ENCODE measurements around the gene KREMEN2. TPM values are rescaled to one million over a fixed set of nuclear protein-coding genes. Genes with fewer than 3 reads are reported as not detected.

KREMEN2 gene
- total RNA-seq, 4 donors from 2014 or later: 1.9 to 3.8 (median 2.5) TPM

- WGBS, 2 donors: 88 to 93% methylated on average over 10 to 13 of the region's 13 CpGs
- intact Hi-C loops (cut with DNase I; ENCODE audit: low total_unique reads): no loop called here
- TF ChIP-seq POLR2A (IDR thresholded peaks at IDR 0.05) (no peak), CTCF (IDR thresholded peaks at IDR 0.05) (no peak)
- no peak for DNase-seq (ENCODE audit: low spot score in 2 of 2)
- H3K4me3 ChIP-seq (ENCODE audit: low read depth, poor library complexity, severe bottlenecking): no peak overlapping the region
These were observed 13.7 kb upstream of the KREMEN2 start for GRCh38 chr16:2950353-2950724.

- WGBS, 2 donors: 82 to 84% methylated on average over 14 to 16 of the region's 16 CpGs
- TF ChIP-seq CTCF (IDR thresholded peaks at IDR 0.05) (no peak), POLR2A (IDR thresholded peaks at IDR 0.05) (no peak)
- H3K4me3 ChIP-seq (ENCODE audit: low read depth, poor library complexity, severe bottlenecking): no peak overlapping the region
- intact Hi-C loops (cut with DNase I; ENCODE audit: low total_unique reads): no loop called here
- DNase-seq (ENCODE audit: low spot score in 2 of 2): no peak
These were observed 13.3 kb upstream of the KREMEN2 start for GRCh38 chr16:2950773-2951172.

- WGBS, 2 donors: 28 to 38% methylated on average over 9 to 11 of the region's 11 CpGs
- intact Hi-C loops (cut with DNase I; ENCODE audit: low total_unique reads): no loop called here
- no peak for DNase-seq (ENCODE audit: low spot score in 2 of 2)
- TF ChIP-seq CTCF (IDR thresholded peaks at IDR 0.05) (no peak), POLR2A (IDR thresholded peaks at IDR 0.05) (no peak)
- no peak overlapping the region for H3K4me3 ChIP-seq (ENCODE audit: low read depth, poor library complexity, severe bottlenecking)
These were observed 11.4 kb upstream of the KREMEN2 start for GRCh38 chr16:2952679-2953078.

- whole genome bisulfite sequencing, 2 donors: 62 to 66% methylated on average over 30 of the region's 31 CpGs
- DNase-seq (ENCODE audit: low spot score in 2 of 2): no peak
These were observed 10.1 kb upstream of the KREMEN2 start for GRCh38 chr16:2953706-2954627.

GRCh38 chr16:2954656-2955381 is 9.3 kb upstream of the KREMEN2 start:
- no peak for DNase-seq (ENCODE audit: low spot score in 2 of 2)
- TF ChIP-seq POLR2A (IDR thresholded peaks at IDR 0.05): no peak
- TF ChIP-seq CTCF (IDR thresholded peaks at IDR 0.05): no peak
- no peak overlapping the region for H3K4me3 ChIP-seq (ENCODE audit: low read depth, poor library complexity, severe bottlenecking)
- intact Hi-C loops (cut with DNase I; ENCODE audit: low total_unique reads): no loop called here
- WGBS, 2 donors: 29 to 48% methylated on average over 10 to 18 of the region's 26 CpGs

More at GRCh38 chr16:2953706-2954627, 10.1 kb upstream of the KREMEN2 start:
- TF ChIP-seq POLR2A (IDR thresholded peaks at IDR 0.05) (no peak), CTCF (IDR thresholded peaks at IDR 0.05) (no peak)
- no peak overlapping the region for H3K4me3 ChIP-seq (ENCODE audit: low read depth, poor library complexity, severe bottlenecking)
- intact Hi-C loops (cut with DNase I; ENCODE audit: low total_unique reads): no loop called here
